Brain microvascular endothelial cell (primary cell): ENCODE results near the gene CABLES1.

Experiments
- DNase-seq: peaks from one replicate; pipeline ENCODE4 v3.0.0-alpha.2; 2020
- H3K27ac ChIP-seq: fragments of 250-450 bp; sonication (Bioruptor Pico); 2 replicates; pipeline ENCODE4 v1.5.1; 2020; ENCODE audit warnings: mild to moderate bottlenecking, moderate library complexity
- H3K27me3 ChIP-seq: fragments of 250-450 bp; sonication (Bioruptor Pico); replicated peaks from 2 replicates; pipeline ENCODE4 v1.5.1; 2020; ENCODE audit warnings: mild to moderate bottlenecking
- H3K36me3 ChIP-seq: fragments of 250-450 bp; sonication (Bioruptor Pico); replicated peaks from 2 replicates; pipeline ENCODE4 v1.5.1; 2020; ENCODE audit warnings: mild to moderate bottlenecking
- H3K4me3 ChIP-seq: 2 replicates; pipeline ENCODE4 v1.5.1; 2011; ENCODE audit warnings: low read depth, mild to moderate bottlenecking, control low read depth, low read length, moderate library complexity
- in situ Hi-C: cut with HindIII; loops from 2 replicates; pipeline ENCODE4 v1.10.0; 2017; ENCODE audit warnings: low sequenced_read_pairs, low pct_ligation_motif_present
- TF ChIP-seq, protein P1 (sequence below): IDR thresholded peaks from 2 replicates; pipeline ENCODE4 v1.5.1; 2011; ENCODE audit warnings: low read depth, mild to moderate bottlenecking, moderate library complexity, low read length, control low read depth, inconsistent platforms; ENCODE audit errors: missing control alignments

The CABLES1 gene

DNA sequence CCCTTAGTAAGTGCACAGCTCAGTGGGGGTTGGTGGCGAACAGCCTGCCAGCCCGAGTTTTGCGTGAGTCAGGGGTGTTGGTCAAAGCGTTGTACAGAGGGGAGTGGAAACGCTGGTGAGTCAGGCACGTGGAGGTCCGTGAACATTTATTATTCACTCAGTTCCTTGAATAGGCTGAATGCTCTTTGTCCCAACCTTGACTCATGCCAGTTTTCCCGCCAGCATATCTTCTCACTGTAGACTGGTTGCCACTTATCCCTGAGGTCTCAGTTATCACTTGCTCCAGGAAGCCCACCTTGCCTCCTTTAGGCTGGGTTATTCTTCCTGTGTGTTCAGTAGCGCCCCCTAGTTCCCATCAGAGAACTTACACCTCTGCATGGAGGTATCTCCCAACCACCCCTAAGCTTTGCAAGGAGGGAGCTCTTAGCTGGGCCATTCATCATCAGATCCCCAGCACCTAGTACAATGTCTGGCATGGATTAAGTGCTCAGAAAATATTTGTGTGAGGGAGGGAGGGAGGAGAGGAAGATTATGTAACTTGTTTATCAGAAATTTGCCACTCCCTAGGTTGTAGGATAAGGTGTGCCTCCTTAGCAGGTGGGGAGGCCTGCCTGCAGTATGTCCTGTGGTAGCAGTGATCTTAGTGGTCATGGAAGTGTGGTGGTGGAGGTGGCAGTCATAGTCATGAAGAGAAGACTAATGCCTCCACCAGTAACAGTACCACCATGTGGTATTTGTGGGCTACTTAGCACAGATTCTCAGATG, 72.1 kb downstream of the CABLES1 start:
- Histone ChIP-seq H3K27me3 (no peaks in the 10 kb centered on the region), H3K27ac (no peak overlapping the region), H3K4me3 (no peak overlapping the region), H3K36me3 (no peaks in the 10 kb centered on the region)
- peak; percentile 36 for DNase-seq
- in situ Hi-C loops: no loop called here
- TF ChIP-seq, protein P1, sequence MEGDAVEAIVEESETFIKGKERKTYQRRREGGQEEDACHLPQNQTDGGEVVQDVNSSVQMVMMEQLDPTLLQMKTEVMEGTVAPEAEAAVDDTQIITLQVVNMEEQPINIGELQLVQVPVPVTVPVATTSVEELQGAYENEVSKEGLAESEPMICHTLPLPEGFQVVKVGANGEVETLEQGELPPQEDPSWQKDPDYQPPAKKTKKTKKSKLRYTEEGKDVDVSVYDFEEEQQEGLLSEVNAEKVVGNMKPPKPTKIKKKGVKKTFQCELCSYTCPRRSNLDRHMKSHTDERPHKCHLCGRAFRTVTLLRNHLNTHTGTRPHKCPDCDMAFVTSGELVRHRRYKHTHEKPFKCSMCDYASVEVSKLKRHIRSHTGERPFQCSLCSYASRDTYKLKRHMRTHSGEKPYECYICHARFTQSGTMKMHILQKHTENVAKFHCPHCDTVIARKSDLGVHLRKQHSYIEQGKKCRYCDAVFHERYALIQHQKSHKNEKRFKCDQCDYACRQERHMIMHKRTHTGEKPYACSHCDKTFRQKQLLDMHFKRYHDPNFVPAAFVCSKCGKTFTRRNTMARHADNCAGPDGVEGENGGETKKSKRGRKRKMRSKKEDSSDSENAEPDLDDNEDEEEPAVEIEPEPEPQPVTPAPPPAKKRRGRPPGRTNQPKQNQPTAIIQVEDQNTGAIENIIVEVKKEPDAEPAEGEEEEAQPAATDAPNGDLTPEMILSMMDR: peak; percentile 63

DNA sequence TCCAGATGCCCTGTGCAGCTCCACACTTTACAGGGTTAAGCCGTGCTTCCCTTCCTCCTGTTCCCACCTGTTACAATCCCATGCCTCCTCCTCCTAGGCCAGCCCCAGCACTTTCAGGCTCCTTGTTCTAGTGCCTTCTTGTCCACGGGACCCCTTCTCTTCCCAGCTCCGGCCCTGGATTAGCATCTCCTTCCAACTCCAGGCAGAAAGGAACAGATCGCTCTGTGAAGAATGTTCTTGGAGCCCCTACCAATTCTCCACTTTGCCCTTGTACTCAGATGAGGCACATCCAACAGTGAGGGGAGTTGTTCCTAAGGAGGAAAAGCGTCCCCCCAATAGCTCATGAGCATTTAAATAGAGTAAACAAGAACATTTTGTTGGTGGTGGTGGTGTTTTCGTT, 72.7 kb downstream of the CABLES1 start:
- no peaks in the 10 kb centered on the region for H3K36me3 ChIP-seq
- no peaks in the 10 kb centered on the region for H3K27me3 ChIP-seq
- DNase-seq: no peak
- in situ Hi-C loops: no loop called here
- TF ChIP-seq, protein P1: no peak
- no peak overlapping the region for H3K4me3 ChIP-seq
- H3K27ac ChIP-seq: no peak overlapping the region

DNA sequence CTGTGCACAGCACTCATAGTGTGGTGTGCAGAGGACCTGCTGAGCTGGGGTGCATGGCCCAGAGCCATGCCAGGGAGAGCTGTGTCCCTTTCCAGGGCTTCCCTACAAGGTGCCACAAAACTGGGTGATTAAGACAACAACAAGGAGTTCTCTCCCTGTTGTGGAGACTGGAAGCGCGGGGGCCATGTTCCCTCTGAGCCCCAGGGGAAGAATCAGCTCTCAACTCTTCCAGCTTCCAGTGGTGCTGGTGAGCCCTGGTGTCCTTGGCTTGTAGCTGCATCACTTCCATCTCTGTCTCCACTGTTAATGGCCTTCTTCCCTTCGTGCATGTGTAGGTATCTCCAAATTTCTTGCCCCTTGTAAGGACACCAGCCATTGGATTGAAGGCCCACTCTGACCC, 73.3 kb downstream of the CABLES1 start:
- Histone ChIP-seq H3K27me3 (no peaks in the 10 kb centered on the region), H3K36me3 (no peaks in the 10 kb centered on the region), H3K4me3 (no peak overlapping the region), H3K27ac (no peak overlapping the region)
- TF ChIP-seq, protein P1: no peak
- DNase-seq: no peak
- in situ Hi-C loops: no loop called here

- TF ChIP-seq, protein P1: no peak
- no peak overlapping the region for H3K4me3 ChIP-seq
- no peaks in the 10 kb centered on the region for H3K27me3 ChIP-seq
- no peaks in the 10 kb centered on the region for H3K36me3 ChIP-seq
- no peak overlapping the region for H3K27ac ChIP-seq
- in situ Hi-C loops: no loop called here
- peak; percentile 38 for DNase-seq
Observed at GRCh38 chr18:23209031-23209430, 73.7 kb downstream of the CABLES1 start.

GRCh38 chr18:23209796-23210195, 74.5 kb downstream of the CABLES1 start:
- in situ Hi-C loops: no loop called here

More at GRCh38 chr18:23209796-23210195, 74.5 kb downstream of the CABLES1 start:
- no peak for DNase-seq
- Histone ChIP-seq H3K36me3 (peaks cover 7% of the 10 kb centered on the region), H3K4me3 (no peak overlapping the region), H3K27ac (no peak overlapping the region), H3K27me3 (no peaks in the 10 kb centered on the region)
- TF ChIP-seq, protein P1: no peak
